HEK293 (cell line): ENCODE results near the gene OLA1.

Experiments used
- ZNF24 ChIP-seq: fragments of 450-650 bp; formaldehyde crosslinking; IDR thresholded peaks from 2 replicates; pipeline ENCODE4 v1.5.1; 2016; ENCODE audit warnings: missing biosample characterization, missing genetic modification characterization
- ZNF350 ChIP-seq: fragments of 450-650 bp; formaldehyde crosslinking; IDR thresholded peaks from 2 replicates; pipeline ENCODE4 v1.5.0; 2017; ENCODE audit warnings: missing biosample characterization, mild to moderate bottlenecking, missing genetic modification characterization
- ZNF704 ChIP-seq: fragments of 450-650 bp; formaldehyde crosslinking; IDR thresholded peaks from 2 replicates; pipeline ENCODE4 v1.5.1; 2016; ENCODE audit warnings: missing biosample characterization, missing genetic modification characterization
- TF ChIP-seq, protein P1 (sequence below): fragments of 450-650 bp; formaldehyde crosslinking; IDR thresholded peaks from 2 replicates; pipeline ENCODE4 v1.5.1; 2016; ENCODE audit warnings: missing biosample characterization, missing genetic modification characterization

DNA sequence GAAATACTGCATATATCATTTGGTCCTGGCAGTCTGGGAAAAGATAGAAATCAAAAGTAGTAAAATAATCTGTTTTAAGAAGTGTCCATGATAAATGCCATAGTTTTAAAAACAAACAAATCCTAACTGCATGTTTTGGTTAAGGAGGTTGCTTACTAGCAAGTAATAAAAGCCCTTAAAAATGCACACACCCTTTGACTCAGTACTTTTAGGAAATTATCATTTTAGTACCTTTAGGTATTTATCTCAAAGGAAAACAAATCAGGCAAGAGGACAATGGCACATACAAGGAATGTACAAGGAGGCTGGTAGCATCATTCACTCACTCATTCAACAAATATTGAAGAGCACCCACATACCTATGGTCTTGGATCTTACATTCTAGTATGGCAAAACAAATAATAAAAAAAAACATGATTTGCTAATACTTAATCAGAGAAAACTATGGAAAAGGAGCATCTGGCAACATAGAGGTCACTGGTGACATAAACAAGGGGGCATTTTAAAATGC is 67.6 kb downstream of the OLA1 start:
- no peak for TF ChIP-seq ZNF24
- TF ChIP-seq, protein P1, sequence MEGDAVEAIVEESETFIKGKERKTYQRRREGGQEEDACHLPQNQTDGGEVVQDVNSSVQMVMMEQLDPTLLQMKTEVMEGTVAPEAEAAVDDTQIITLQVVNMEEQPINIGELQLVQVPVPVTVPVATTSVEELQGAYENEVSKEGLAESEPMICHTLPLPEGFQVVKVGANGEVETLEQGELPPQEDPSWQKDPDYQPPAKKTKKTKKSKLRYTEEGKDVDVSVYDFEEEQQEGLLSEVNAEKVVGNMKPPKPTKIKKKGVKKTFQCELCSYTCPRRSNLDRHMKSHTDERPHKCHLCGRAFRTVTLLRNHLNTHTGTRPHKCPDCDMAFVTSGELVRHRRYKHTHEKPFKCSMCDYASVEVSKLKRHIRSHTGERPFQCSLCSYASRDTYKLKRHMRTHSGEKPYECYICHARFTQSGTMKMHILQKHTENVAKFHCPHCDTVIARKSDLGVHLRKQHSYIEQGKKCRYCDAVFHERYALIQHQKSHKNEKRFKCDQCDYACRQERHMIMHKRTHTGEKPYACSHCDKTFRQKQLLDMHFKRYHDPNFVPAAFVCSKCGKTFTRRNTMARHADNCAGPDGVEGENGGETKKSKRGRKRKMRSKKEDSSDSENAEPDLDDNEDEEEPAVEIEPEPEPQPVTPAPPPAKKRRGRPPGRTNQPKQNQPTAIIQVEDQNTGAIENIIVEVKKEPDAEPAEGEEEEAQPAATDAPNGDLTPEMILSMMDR (tag by site-specific recombination) = no peak
- TF ChIP-seq ZNF704 (tag by site-specific recombination) = no peak
- TF ChIP-seq ZNF350 (tag by site-specific recombination) = no peak
